HuH-7.5 (cell line): ENCODE measurements around the gene PACS1.
A peak's percentile ranks its signal among the peaks of the same experiment; 100 is the strongest.
"Not testable (repeated sequence)": the region's sequence is repeated elsewhere in the genome, so short reads cannot be mapped to it uniquely, and the experiment has no call there.

Experiments
- DNase-seq: peaks from one replicate; pipeline ENCODE4 v3.0.0; 2011; ENCODE audit warnings: low spot score

PACS1 gene

DNA sequence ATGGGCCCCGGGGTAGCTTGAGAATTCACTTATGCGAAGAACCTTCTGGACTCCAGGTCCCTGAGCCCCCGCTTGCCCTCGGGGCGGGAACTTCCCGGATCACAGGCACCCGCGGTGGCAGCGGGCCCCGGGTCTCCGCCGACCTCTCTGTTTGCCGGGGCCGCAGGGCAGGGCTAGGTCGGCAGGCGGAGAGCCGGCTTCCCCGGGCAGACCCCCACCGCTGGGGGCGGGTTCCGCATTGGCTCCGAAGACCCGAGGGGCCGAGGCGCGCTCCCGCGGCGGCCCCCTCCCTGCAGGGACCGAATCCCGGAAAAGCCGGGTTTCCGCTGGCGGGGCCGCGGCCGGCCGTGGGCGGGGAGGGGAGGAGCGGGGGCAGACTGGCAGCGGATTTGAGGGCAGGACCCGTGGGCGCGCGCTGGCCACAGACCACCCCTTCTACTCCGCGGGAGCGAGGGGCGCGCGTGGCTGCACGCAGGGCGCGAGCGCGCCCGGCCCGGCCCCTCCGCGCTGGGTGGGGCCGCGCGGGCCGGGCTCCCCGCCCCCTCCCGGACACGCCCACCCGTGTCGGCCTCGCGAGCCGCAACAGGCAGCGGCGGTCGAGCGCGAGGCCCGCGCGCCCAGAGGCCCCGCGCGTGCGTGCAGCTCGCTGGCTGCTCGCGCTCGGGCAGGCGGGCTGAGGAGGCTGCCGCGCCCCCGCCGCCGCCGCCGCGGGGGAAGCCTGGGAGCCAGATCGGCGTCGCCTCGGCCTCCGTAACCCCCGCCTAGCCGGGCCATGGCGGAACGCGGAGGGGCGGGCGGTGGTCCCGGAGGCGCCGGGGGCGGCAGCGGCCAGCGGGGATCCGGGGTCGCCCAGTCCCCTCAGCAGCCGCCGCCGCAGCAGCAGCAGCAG lies at the start of gene PACS1:
PACS1 (plus strand) TSS at position 558 of the 889 bp plus-strand sequence; CDS start at position 773, 215 bp downstream.
- peak; percentile 67 for DNase-seq

- DNase-seq = no peak
Measured at GRCh38 chr11:66020618-66021357, 49.3 kb upstream of the PACS1 start.

DNA sequence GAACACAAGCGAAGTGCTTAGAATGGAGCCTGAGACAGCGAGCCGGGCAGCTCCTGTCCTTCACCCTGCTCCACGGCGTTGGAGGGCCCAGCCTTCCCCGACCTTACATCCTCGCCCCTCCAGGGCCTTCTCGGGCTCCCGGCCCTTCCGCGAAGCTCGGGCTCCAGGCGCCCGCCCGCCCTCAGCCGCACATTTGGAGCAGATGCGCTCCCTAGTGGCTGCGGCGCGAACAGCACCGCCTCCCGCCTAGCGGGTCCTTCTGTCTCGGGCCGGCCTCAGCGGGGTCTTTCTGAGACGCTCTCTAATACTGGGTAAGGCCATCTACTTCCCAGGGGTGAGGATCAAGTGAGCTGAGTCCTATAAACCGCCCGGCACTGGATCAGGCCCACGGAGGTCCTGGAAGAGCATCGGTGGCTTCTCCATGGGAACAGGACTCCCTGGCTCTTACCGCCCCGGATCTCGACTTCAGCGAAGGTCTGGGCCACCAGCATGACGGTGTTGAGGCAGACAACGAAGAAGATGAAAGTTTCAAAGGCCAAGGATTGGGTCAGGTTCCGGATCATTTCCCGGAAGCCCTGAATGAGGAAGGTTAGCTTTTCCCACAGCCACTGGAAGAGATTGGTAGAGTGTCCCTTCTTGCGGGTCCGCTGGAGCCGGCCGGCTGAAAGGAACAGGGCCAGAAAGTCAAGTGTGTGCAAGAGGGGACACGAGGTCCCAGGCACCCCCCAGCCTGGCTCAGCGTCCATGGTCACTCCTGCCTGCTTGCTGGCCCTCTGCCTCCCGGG lies 47.5 kb upstream of the PACS1 start:
- peak; percentile 91 for DNase-seq

DNA sequence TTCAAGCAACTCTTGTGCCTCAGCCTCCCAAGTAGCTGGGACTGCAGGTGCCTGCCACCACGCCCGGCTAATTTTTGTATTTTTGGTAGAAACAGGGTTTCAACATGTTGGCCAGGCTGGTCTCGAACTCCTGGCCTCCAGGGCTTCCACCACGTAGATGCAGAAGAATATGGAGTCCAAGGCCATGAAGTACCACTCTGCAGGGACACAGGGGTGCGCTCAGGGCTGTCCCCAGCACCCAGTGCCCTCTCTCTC lies 47.0 kb upstream of the PACS1 start:
- DNase-seq = not testable (repeated sequence)

- no peak for DNase-seq
Measured at GRCh38 chr11:66026017-66026529, 44.0 kb upstream of the PACS1 start, which contains the start of gene CATSPER1. Gene CATSPER1 (minus strand): TSS chr11:66026479. CDS start chr11:66026379, 100 bp downstream.

- DNase-seq = no peak
Measured at GRCh38 chr11:66032957-66033735, 36.9 kb upstream of the PACS1 start.

DNA sequence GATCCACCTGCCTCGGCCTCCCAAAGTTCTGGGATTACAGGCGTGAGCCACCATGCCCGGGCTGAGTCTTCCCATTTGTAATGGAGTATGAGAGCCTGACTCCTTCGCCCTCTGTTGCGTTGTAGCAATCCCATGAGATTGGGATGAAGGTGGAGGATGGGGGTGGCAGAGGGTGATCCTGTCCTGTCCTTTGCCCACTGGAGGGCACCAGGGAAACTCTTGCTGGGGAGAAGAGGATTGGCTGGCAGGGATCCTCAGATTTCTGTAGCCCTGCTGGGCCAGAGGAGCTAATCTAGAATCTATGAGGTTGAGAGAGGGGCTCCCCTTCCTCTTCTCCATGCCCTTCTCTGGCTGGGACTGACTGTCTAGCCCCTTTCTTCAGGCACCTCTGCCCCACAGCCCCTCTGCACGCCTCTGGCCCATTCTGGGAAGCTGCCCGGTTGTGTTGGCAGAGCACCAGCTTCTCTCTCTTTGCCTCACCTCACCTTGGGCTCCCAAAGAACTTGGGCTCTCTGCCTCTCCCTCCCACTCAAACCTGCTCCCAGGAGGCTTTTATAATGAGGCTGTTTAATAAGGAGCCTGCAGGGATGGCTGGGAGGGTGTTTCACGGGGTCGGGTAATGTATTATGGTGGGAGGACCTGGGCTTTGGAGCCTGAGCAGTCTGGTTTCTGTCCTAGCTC lies 34.3 kb upstream of the PACS1 start:
- no peak for DNase-seq

DNA sequence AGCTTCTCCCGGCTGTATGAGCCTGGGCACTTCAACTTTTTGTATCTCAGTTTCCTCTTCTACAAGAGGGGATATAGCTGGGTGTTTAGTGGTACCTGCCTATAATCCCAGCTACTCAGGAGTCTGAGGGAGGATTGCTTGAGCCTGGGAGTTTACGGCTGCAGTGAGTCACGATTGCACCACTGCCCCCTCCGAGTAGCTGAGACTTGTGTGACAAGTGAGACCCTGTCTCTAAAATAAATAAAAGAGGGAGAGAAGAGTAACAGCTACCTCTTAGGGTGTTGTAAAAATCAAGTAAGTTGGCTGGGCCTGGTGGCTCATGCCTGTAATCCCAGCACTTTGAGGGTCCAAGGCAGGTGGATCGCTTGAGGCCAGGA lies 33.8 kb upstream of the PACS1 start:
- DNase-seq = no peak

GRCh38 chr11:66037327-66037726 lies 32.7 kb upstream of the PACS1 start:
- DNase-seq = no peak

GRCh38 chr11:66039765-66040164 lies 30.3 kb upstream of the PACS1 start:
- DNase-seq = no peak

DNA sequence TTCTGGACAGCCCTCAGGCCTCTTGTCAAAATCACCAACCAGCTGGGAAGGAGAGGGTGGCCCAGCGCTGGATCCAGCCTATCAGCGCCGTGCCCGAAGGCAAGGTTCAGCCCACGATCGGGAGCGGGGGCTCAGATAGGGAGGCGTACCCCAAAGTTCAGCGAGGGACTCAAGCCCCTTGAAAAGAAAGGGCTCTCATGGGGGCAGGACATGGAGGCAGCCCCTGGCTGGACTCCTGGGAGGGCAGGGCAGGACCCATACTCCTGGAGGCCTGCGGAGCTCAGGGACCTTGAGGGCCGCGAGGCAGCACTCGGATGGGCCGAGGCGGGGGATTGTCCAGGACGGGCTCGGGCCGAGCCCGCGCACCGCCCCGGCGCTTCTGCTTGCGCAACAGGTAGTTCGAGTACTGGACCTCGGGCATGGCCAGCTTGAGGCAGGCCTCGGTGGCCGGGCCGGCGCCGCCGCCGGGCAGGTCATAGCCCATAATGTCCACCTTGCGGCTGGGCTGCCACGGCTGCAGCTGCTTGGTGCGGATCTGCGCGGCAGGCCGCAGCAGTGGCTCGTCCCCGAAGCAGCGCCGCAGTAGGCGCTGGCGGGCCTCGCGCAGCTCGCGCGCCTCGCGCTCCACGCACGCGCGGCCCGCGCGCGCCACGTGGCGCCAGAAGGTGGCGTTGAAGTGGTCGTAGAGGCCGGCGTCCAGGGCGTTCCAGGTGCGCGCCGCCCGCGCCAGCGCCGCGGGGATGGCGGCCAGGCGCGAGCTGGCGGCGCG lies 27.7 kb upstream of the PACS1 start:
- no peak for DNase-seq

GRCh38 chr11:66042996-66043906 lies 26.8 kb upstream of the PACS1 start:
- no peak for DNase-seq

GRCh38 chr11:66044757-66045156 lies 25.3 kb upstream of the PACS1 start:
- no peak for DNase-seq

GRCh38 chr11:66045177-66045639 lies 24.9 kb upstream of the PACS1 start:
- peak; percentile 96 for DNase-seq

DNA sequence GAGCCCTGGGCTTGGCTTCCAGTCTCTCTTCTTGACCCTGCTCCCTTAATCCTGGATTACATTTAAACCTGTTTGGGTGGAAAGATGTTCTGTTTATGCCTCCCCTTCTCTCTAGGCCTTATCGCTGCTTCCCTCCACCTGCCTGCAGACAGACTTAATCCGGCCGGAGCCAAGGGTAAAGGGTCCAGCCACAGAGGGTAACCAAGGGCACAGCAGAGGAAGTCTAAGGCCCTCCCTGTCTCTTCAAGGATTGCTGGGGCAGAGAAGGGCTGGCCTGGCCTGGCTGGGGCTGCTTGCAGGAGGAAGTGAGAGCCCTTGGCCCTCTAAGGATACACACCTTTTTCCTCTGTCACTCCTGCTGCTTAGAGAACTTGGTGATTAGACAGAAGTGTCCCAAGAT lies 23.2 kb upstream of the PACS1 start:
- DNase-seq = no peak

DNA sequence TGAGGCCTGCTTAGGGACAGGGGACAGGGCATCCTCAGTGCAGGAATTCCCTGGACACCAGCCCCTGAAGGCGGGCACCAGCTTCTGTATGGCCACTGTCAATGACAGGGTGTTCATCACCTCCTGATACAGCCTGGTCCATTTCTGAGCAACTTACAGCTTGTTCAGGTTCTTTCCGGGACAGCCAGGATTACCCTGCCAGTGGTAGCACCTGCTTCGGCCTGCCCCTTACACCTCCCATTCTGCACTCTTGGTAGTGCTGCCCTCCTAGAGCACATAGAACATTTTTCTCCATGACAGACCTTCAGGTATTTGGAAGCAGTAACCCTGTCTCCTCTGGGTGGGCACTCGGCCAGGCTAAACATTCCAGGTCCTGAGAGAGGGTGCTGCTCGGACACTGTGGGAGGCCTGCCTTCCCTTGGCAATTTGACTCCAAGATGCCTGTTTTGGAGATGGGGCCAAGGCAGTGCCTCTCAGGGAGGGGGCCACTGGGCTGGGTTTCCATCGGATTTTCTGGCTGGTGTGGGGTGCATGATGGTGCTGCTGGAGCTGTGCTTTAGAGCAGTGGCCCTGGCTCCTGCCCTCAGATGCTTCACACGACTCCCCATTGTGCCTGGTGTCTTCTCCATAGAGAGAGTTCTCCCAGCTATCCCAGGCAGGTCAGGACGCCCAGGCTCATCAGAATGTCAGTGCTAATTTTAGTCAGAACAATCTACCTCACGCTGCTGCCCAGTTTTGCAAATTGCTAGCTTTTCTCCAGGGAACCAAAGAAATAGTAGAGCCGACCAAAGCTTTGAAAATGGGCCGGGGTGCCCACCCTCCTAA lies 22.3 kb upstream of the PACS1 start:
- DNase-seq = no peak

DNA sequence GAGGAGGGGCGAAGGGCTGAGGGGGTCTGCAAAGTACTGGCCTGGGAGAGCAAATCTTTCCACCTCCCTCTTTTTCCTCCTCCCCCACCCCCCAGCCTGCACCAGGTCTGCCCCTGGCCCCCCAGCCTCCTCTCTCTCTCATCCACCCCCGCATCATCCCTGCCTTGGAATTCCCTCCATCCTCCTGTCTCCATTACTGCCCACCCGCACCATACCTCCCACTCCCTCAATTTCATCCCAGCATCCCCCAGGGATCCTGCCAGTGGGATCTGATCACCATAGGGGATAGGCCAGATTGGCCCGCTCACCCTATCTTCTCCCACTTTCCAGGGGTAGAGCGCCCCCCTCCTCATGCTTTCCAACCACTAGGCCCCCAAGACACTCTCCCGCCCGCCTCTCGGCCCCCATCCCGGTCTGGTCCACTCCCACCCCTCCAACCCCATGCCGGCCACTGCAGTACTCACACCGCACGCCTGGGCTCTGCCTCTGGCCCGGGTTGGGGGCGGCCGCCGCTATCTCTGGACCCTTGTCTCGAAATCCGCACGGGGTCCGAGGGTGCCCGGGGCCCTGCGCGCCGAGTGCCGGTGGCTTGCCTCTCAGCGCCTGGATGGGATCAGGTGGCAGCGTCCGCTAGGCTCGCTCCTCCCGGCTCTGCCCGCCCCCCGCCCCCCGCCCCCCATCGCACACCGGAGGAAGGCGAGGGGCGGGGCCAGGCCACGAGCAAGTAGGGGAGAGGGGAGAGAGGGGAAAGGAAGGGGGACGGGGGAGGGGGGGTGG lies 21.3 kb upstream of the PACS1 start, which contains the start of gene GAL3ST3:
GAL3ST3 (minus strand) TSS at position 615 of the 777 bp plus-strand sequence. CDS start 3,746 bp downstream, outside the sequence.
- DNase-seq = no peak
